ENCODE data around the gene PSMD5. TPM values are rescaled to one million over a fixed set of nuclear protein-coding genes. Genes with fewer than 3 reads are reported as not detected.

PSMD5 gene
- total and polyA plus RNA-seq, 2 donors (not counting 1 experiment from before 2014, with no cell fraction given) = 33.9 to 48.3 TPM

GRCh38 chr9:120885457-120885856 lies 42.7 kb upstream of the PSMD5 start:
- no peak for DNase-seq (ENCODE audit: low read depth in 2 of 2)
- H3K27ac ChIP-seq (ENCODE audit: insufficient read depth, low read length) = no peak overlapping the region
- TF ChIP-seq EZH2 (IDR thresholded peaks at IDR 0.05; ENCODE audit: low read length, missing control alignments) = no peak
- no peak for TF ChIP-seq CTCF (conservative IDR thresholded peaks at IDR 0.05 in 1 of 2, IDR thresholded peaks at IDR 0.05 in 1 of 2; ENCODE audit: low read depth in 1 of 2, low read length in 2 of 2)

GRCh38 chr9:120883608-120883996 lies 40.9 kb upstream of the PSMD5 start:
- Histone ChIP-seq H4K20me1 (ENCODE audit: control insufficient read depth, extremely low read depth, insufficient read depth, low read length) (no peaks in the 10 kb centered on the region), H3K27ac (ENCODE audit: insufficient read depth, low read length) (no peak overlapping the region), H3K9me3 (ENCODE audit: control insufficient read depth, insufficient read depth, low read depth, low read length) (no peaks in the 10 kb centered on the region), H3K79me2 (ENCODE audit: control insufficient read depth, insufficient read depth, low read length) (no peaks in the 10 kb centered on the region), H3K4me3 (replicated peaks in 1 of 4; ENCODE audit: control extremely low read depth in 1 of 4, insufficient read depth in 1 of 4, low read depth in 3 of 4, low read length in 4 of 4) (no peak overlapping the region), H3K4me1 (ENCODE audit: control insufficient read depth, extremely low read depth, insufficient read depth, low read length) (peaks cover 7% of the 10 kb centered on the region), H3K4me2 (ENCODE audit: extremely low read depth, insufficient read depth, low read length) (no peak overlapping the region), H3K36me3 (ENCODE audit: control insufficient read depth, insufficient read depth, low read length) (no peaks in the 10 kb centered on the region), H3K27me3 (ENCODE audit: control insufficient read depth, insufficient read depth, low read length) (peaks cover 5% of the 10 kb centered on the region), H2AFZ (ENCODE audit: low read length) (no peak overlapping the region), H3K9ac (ENCODE audit: insufficient read depth, low read length) (no peak overlapping the region)
- no peak for DNase-seq (ENCODE audit: low read depth in 2 of 2)
- no peak for TF ChIP-seq EZH2 (IDR thresholded peaks at IDR 0.05; ENCODE audit: low read length, missing control alignments)
- TF ChIP-seq CTCF (conservative IDR thresholded peaks at IDR 0.05 in 1 of 2, IDR thresholded peaks at IDR 0.05 in 1 of 2; ENCODE audit: low read depth in 1 of 2, low read length in 2 of 2) = no peak

More at GRCh38 chr9:120885457-120885856, 42.7 kb upstream of the PSMD5 start:
- Histone ChIP-seq H3K36me3 (ENCODE audit: control insufficient read depth, insufficient read depth, low read length) (no peaks in the 10 kb centered on the region), H3K9me3 (ENCODE audit: control insufficient read depth, insufficient read depth, low read depth, low read length) (no peaks in the 10 kb centered on the region), H3K9ac (ENCODE audit: insufficient read depth, low read length) (no peak overlapping the region), H3K4me2 (ENCODE audit: extremely low read depth, insufficient read depth, low read length) (no peak overlapping the region), H3K79me2 (ENCODE audit: control insufficient read depth, insufficient read depth, low read length) (no peaks in the 10 kb centered on the region), H2AFZ (ENCODE audit: low read length) (no peak overlapping the region), H3K4me1 (ENCODE audit: control insufficient read depth, extremely low read depth, insufficient read depth, low read length) (peaks cover 7% of the 10 kb centered on the region), H4K20me1 (ENCODE audit: control insufficient read depth, extremely low read depth, insufficient read depth, low read length) (no peaks in the 10 kb centered on the region), H3K27me3 (ENCODE audit: control insufficient read depth, insufficient read depth, low read length) (peaks cover 5% of the 10 kb centered on the region), H3K4me3 (replicated peaks in 1 of 4; ENCODE audit: control extremely low read depth in 1 of 4, insufficient read depth in 1 of 4, low read depth in 3 of 4, low read length in 4 of 4) (no peak overlapping the region)

GRCh38 chr9:120882935-120883607 lies 40.3 kb upstream of the PSMD5 start:
- no peaks in the 10 kb centered on the region for H4K20me1 ChIP-seq (ENCODE audit: control insufficient read depth, extremely low read depth, insufficient read depth, low read length)
- H3K4me2 ChIP-seq (ENCODE audit: extremely low read depth, insufficient read depth, low read length) = no peak overlapping the region
- no peak overlapping the region for H3K9ac ChIP-seq (ENCODE audit: insufficient read depth, low read length)
- no peak overlapping the region for H2AFZ ChIP-seq (ENCODE audit: low read length)
- H3K4me3 ChIP-seq (replicated peaks in 1 of 4; ENCODE audit: control extremely low read depth in 1 of 4, insufficient read depth in 1 of 4, low read depth in 3 of 4, low read length in 4 of 4) = no peak overlapping the region
- no peaks in the 10 kb centered on the region for H3K79me2 ChIP-seq (ENCODE audit: control insufficient read depth, insufficient read depth, low read length)
- H3K36me3 ChIP-seq (ENCODE audit: control insufficient read depth, insufficient read depth, low read length) = no peaks in the 10 kb centered on the region
- H3K4me1 ChIP-seq (ENCODE audit: control insufficient read depth, extremely low read depth, insufficient read depth, low read length) = peaks cover 8% of the 10 kb centered on the region
- H3K9me3 ChIP-seq (ENCODE audit: control insufficient read depth, insufficient read depth, low read depth, low read length) = no peaks in the 10 kb centered on the region
- H3K27me3 ChIP-seq (ENCODE audit: control insufficient read depth, insufficient read depth, low read length) = peaks cover 5% of the 10 kb centered on the region
- TF ChIP-seq EZH2 (IDR thresholded peaks at IDR 0.05; ENCODE audit: low read length, missing control alignments) (no peak), CTCF (conservative IDR thresholded peaks at IDR 0.05 in 1 of 2, IDR thresholded peaks at IDR 0.05 in 1 of 2; ENCODE audit: low read depth in 1 of 2, low read length in 2 of 2) (no peak)
- H3K27ac ChIP-seq (ENCODE audit: insufficient read depth, low read length) = no peak overlapping the region
- no peak for DNase-seq (ENCODE audit: low read depth in 2 of 2)

Data from fibroblast of lung (primary cell).